Globus pallidus (tissue), 1 donor: Measurements from ENCODE around the gene PHF2.

Experiments
- DNase-seq: peaks from one replicate; pipeline ENCODE4 v3.0.0-alpha.2; 2015; ENCODE audit warnings: low spot score

The PHF2 gene

GRCh38 chr9:93630806-93631411 lies 54.5 kb downstream of the PHF2 start:
- no peak for DNase-seq

GRCh38 chr9:93633492-93634221 lies 57.3 kb downstream of the PHF2 start:
- no peak for DNase-seq

GRCh38 chr9:93634311-93635185 lies 58.2 kb downstream of the PHF2 start:
- DNase-seq = peak; percentile 47

GRCh38 chr9:93635186-93636107 lies 59.1 kb downstream of the PHF2 start:
- DNase-seq = peak; percentile 17

- DNase-seq = no peak
Measured at GRCh38 chr9:93636172-93636661, 59.8 kb downstream of the PHF2 start.

- DNase-seq = no peak
Measured at GRCh38 chr9:93636667-93637066, 60.3 kb downstream of the PHF2 start.

- DNase-seq = no peak
Measured at GRCh38 chr9:93637886-93638285, 61.5 kb downstream of the PHF2 start.

GRCh38 chr9:93640027-93640426 lies 63.6 kb downstream of the PHF2 start:
- no peak for DNase-seq

GRCh38 chr9:93642961-93643360 lies 66.6 kb downstream of the PHF2 start:
- no peak for DNase-seq

- DNase-seq = no peak
Measured at GRCh38 chr9:93644397-93645088, 68.2 kb downstream of the PHF2 start.

- DNase-seq = no peak
Measured at GRCh38 chr9:93645149-93645889, 68.9 kb downstream of the PHF2 start.

GRCh38 chr9:93645921-93646639 lies 69.7 kb downstream of the PHF2 start:
- no peak for DNase-seq

GRCh38 chr9:93646640-93647178 lies 70.3 kb downstream of the PHF2 start:
- no peak for DNase-seq

- DNase-seq = no peak
Measured at GRCh38 chr9:93648181-93648580, 71.8 kb downstream of the PHF2 start.

GRCh38 chr9:93648836-93649235 lies 72.5 kb downstream of the PHF2 start:
- DNase-seq = no peak

GRCh38 chr9:93649610-93650261 lies 73.4 kb downstream of the PHF2 start:
- no peak for DNase-seq

- DNase-seq = no peak
Measured at GRCh38 chr9:93650448-93650847, 74.1 kb downstream of the PHF2 start.

GRCh38 chr9:93651521-93651950 lies 75.2 kb downstream of the PHF2 start:
- DNase-seq = no peak
